HG02852 (cell line): Measurements from ENCODE around the gene NARF.

Experiments used
- ATAC-seq: cut with Tn5 transposase; IDR thresholded peaks from one replicate; pipeline ENCODE4 v1.9.1; 2021; ENCODE audit warnings: mild to moderate bottlenecking, moderate library complexity; ENCODE audit not compliant: unreplicated experiment

NARF gene

GRCh38 chr17:82470065-82470464 is 11.5 kb downstream of the NARF start:
- ATAC-seq, result no peak

GRCh38 chr17:82474223-82475010 is 15.9 kb downstream of the NARF start:
- ATAC-seq, result no peak

GRCh38 chr17:82475458-82475857 is 16.9 kb downstream of the NARF start:
- ATAC-seq, result no peak

- no peak for ATAC-seq
Measured at GRCh38 chr17:82477934-82478333, 19.4 kb downstream of the NARF start.

GRCh38 chr17:82479602-82480001 is 21.1 kb downstream of the NARF start:
- no peak for ATAC-seq

- ATAC-seq, result no peak
Measured at GRCh38 chr17:82480318-82480717, 21.8 kb downstream of the NARF start.

- ATAC-seq, result no peak
Measured at GRCh38 chr17:82483204-82483660, 24.7 kb downstream of the NARF start.

- ATAC-seq, result no peak
Measured at GRCh38 chr17:82483836-82484235, 25.3 kb downstream of the NARF start.

- no peak for ATAC-seq
Measured at GRCh38 chr17:82486231-82487094, 27.9 kb downstream of the NARF start.

- ATAC-seq, result no peak
Measured at GRCh38 chr17:82487910-82488309, 29.4 kb downstream of the NARF start.

GRCh38 chr17:82489117-82489516 is 30.6 kb downstream of the NARF start:
- ATAC-seq, result no peak

GRCh38 chr17:82489851-82490511 is 31.4 kb downstream of the NARF start:
- no peak for ATAC-seq

- ATAC-seq, result no peak
Measured at GRCh38 chr17:82490512-82491195, 32.1 kb downstream of the NARF start.

GRCh38 chr17:82491196-82491530 is 32.6 kb downstream of the NARF start:
- no peak for ATAC-seq

- no peak for ATAC-seq
Measured at GRCh38 chr17:82491533-82491932, 33.0 kb downstream of the NARF start.

GRCh38 chr17:82492643-82493225 is 34.2 kb downstream of the NARF start:
- no peak for ATAC-seq

GRCh38 chr17:82493226-82493781 is 34.8 kb downstream of the NARF start:
- no peak for ATAC-seq

- peak; percentile 62 for ATAC-seq
Measured at GRCh38 chr17:82494236-82495055, 35.9 kb downstream of the NARF start.

GRCh38 chr17:82495844-82496528 is 37.4 kb downstream of the NARF start:
- no peak for ATAC-seq
